ENCODE measurements around the gene BRAF.

The BRAF gene

Small RNA genes within 50 kb of the gene (small RNA-seq; reads per million reads assigned to genes)
- 0 to 0.04 reads per million in 2 experiments for gene AC006006.1
- gene RNU6-85P, result 0 reads per million in 2 experiments

Data from SK-N-DZ (cell line).